T-helper 2 cell (primary cell): ENCODE results near the gene EVC2.
A peak's percentile ranks its signal among the peaks of the same experiment; 100 is the strongest.

ENCODE experiments used
- DNase-seq, 5 experiments: peaks; one replicate each; pipeline versions ENCODE4 v3.0.0 to v3.0.0-alpha.2; 2012 to 2022

The EVC2 gene

DNA sequence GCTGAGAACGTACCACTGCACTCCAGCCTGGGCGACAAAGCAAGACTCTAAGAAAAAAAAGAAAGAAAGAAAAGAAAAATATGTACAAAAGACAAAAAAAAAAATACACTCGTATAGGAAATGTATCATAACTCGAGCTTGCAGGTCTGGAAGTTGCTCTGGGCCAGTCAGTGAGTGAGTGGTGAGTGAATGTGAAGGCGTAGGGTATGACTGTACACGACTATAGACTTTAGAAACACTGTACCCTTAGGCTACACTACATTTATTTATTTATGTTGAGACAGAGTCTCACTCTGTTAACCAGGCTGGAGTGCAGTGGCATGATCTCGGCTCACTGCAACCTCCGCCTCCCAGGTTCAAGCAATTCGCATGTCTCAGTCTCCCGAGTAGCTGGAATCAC, 29.4 kb downstream of the EVC2 start:
- DNase-seq: no peak

DNA sequence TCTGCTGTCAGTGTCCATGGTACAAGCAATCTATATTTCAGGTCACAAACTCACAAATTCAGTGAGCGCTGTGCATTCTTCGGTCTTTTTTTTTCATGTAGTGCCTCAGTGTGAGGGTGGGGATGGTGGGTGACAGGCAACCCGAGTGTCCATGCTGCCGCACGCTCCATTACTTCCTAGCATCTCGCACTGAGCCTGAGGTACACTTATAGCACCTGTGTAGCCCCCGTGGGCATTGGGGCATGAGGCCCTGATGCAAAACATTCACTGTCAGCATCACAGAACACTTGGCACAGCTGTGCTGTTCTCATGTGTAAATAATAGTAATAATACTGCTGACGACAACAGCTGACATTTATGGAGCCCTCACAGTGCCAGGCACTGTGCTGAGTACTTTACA, 31.6 kb downstream of the EVC2 start:
- DNase-seq: no peak

DNA sequence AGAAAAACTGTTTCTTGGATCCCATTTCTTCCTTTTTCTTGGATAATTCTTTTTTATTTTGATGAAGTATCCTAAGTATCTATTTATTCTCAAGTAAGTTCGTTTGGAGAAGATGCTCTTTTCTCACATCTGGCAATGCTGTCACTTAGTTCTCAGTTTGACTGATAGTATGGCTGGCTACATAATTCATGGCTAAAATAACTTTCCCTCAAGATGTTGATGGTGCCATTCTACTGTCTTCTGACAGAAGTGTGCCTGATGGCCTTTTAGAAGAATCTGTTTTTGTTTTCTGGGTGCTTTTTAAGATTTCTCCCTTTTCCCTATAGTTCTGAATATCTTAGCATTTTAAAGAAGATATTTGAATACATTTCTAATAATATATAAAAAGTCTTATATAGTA, 41.6 kb downstream of the EVC2 start:
- DNase-seq: no peak

DNA sequence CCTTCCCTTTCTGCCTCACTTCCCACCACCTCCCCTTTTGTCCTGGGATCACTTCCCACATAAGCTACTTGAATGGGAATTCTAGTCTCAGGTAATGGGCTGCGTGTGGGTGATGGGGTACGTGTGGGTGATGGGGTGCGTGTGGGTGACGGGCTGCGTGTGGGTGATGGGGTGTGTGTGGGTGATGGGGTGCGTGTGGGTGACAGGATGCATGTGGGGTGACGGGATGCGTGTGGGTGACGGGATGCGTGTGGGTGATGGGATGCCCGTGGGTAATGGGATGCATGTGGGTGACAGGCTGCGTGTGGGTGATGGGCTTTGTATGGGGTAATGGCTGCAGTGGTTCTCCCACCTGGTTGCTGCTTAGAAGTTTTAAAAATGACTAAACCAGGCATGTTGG, 43.6 kb downstream of the EVC2 start:
- DNase-seq: no peak

DNA sequence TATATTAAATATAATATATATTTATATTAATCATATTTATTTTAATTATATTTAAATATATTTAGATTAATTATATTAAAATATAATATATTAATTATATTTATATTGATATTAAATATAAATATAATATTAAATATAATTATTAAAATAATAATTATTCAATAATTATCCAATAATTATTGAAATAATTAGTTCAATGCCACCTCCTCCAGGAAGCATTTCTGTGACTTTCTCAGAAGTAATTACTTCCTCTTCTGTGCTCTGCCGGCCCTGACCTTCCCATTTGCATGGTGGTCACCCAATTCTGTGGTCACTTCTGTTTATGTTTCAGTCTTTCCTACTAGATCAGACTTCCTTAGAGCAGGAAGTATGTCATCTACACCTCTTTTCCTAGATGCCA, 45.8 kb downstream of the EVC2 start:
- no peak for DNase-seq

DNA sequence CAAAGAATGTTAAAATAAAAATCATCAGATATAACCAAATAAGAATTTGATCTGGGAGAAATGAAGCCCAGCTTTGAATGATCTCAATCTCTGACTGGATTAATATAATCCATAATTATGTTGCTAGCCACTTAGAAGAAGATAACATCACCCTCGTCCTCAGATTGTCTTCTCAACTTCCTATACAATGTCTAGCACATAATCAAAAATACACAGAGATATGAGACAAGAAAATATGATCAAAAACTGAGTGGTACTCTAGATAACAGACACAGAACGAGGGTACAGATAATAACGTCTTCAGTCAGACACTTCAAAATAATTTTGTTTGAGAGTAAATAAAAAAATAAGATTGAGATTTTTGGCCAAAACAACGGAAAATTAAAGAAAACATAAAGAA, 47.1 kb downstream of the EVC2 start:
- DNase-seq: no peak

DNA sequence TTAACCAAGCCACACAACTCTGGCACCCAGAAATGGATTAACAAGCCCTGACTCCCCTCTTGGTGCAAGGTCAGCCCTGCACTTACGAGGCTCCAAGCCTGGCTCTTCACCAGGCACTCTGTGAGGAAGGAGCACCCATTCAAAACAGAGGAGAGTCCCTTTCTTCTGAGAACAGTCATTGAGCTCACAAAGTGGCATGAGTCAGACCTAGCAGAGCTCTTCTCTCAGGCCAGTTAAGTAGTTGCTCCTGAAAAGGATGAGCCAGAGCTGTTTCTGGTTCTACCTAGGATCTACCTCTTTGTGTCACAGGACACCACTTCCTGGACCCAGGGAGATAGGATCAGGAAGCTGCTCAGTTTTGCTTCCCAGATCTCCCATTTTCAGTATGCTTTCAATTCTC, 48.2 kb downstream of the EVC2 start:
- DNase-seq: no peak

DNA sequence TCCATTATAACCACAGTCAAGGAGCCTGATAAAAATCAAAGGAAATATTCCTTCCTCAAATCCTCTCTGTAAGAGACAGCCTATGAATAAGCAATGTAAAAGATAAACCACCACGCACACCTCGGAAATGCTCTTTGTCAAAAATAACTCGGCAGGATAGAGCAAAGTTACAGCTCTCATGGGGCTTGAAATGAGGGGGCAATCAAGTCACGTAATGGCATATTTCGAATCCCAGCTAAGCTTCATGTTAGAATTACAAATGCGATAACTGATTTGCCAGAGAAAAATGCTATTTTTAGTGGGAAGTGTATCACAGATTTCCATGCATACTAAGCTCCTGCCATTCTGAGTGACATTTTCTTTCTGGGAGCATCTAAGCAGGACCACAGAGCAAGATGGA, 49.4 kb downstream of the EVC2 start:
- no peak for DNase-seq

DNA sequence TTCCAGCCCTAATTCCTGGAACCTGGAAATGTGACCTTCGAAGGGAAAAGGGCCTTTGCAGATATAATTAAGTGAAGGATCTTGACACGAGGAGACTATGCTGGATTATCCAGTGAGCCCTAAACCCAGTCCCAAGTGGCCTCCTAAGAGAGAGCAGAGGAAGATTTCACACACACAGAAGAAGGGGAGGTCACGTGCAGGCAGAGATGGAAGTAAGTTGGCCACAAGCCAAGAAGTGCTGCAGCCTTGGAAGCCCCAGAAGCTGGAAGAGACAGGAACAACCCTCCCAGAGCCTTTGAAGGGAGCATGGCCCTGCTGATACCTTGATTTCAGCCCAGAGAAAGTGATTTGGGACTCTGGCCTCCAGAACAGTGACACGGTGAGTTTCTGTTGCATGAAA, 51.9 kb downstream of the EVC2 start:
- no peak for DNase-seq

DNA sequence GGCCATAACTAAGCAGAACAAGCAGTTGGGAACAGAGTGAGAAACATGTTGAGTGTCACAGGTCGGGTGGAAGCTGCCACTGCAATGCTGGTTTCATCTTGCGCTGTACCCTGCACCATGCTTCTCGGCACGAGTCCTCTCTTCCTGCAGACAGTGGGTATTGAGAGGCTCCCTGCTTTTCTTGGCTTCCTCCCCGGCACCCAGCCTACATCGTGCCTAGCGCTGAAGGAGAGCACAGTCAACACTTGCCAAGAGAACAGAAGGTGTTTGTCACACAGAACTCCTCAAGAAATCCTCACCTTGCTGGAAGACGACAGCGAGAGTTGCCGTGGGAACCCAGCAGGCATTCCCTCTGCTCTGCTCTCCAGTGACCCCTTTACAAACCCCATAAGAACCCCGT, 53.6 kb downstream of the EVC2 start:
- no peak for DNase-seq

DNA sequence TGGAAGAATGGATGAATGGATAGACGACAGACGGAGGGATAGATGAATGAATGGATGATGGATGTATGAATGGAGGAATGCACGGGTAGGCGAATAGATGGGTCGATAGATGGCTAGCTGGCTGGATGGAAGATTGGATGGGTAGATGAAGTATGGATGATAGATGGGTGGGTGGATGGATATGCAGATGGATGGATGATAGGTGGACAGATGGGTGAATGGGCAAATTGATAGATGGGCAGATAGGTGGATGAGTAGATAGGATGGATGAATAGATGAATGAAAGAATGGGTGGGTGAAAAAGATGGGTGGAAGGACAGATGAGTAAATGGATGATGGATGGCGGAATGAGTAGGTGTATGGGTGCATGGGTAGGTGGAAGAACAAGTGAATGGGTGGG, 57.3 kb downstream of the EVC2 start:
- DNase-seq: no peak

DNA sequence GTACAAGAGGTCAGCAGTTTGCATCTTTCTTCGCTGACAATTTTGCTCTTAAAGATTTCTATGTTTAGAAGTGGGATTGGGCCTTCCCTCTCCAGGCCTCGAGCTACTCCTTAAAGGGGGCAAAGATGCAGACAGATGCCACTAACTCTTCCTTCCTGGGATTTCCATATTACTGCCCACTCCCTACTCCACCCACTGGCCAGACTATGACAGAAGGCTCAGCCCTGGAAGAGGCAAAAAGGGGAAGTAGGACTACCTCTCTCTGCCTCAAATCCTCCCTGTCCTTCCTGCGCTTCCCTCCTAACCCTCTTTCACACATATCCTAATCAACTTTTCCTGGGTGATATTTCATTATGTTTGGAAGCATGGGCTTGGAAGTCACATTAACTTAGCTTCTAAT, 58.3 kb downstream of the EVC2 start:
- no peak for DNase-seq

DNA sequence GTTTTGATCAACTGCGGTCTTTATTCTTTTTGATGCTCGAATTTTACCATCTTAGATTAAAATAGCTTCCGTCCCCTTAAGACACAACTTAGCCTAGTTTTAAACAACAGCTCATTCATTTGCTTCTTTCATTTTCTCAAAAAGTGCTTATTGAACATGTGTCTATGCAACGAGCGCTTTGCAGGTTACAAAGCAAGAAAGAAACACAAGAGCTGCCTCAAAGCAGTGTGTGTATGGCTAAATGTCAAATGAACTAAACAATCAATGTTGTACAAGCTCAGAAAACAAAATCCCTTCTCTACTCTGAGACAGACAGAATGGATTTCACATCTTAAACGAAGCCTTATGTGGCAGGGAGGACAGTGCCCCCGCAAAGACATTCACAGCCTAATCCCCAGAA, 61.0 kb downstream of the EVC2 start:
- no peak for DNase-seq

DNA sequence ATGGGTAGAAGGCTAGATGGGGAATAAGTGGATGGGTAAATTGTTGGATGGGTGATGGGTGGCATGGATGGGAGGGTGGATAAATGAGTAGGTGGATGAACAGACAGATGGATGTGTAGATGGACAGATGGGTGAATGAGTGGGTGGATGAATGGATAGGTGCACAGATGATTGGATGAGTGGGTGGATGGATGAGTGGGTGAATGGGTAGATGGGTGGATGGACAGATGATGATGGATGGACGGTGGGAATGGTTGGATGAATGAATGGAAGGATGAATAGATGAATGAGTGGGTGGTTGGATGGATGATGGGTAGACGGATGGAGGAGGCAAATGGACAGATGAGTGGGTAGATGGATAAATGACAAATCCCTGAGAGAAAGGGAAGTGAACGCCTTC, 68.3 kb downstream of the EVC2 start:
- DNase-seq: no peak

DNA sequence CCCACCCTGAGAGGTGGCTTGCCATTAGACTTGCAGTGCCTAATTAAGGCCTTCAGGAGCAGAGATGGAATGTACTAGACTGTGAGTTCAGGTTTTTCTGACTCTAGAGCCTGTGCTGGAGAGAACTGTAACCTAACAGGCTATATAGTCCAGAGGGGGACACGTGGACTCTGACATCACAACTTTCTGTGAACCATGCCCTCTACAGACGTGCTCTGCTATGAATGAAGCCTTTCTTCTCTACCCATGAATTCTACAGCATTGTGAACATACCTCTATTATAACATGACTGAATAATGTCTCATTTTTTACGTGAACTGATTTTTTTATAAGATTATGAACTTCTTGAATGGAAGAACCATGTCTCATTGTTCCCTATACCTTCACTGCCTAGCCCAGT, 68.8 kb downstream of the EVC2 start:
- no peak for DNase-seq

DNA sequence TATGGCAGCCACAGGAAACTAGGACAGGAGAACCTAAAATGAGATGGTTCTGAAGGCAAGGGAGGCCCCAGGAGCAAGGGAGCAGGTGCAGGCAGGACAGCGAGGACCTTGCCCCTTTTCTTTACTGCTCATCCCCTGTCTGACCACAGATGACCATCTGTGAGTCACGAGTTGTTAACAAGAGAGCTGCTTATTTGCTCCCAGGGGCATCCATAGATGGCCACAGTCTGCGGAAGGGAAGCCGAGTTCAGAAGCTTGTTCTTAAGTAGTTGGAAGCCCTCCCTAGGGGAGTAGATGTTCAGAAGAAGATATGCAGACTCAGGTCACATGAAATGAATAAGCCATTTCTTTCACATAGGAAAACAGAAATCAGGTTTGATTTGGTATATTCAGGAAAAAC, 69.4 kb downstream of the EVC2 start:
- no peak for DNase-seq

DNA sequence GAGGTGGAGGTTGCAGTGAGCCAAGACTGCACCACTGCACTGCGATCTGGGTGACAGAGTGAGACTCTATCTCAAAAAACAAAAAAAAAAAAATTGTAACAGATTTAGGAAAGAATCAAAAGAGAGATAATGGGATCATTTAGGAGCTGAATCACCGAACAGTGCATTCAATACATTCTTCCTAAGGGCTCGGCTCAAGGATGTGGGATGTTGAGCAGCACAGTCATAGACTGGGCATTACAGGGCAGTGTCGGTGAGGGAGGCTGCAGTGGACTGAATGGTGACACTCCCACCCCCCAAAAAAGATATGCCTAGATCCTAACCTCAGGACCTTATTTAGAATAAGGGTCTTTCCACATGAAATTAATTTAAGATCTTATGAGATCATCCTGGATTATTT, 70.0 kb downstream of the EVC2 start:
- no peak for DNase-seq

DNA sequence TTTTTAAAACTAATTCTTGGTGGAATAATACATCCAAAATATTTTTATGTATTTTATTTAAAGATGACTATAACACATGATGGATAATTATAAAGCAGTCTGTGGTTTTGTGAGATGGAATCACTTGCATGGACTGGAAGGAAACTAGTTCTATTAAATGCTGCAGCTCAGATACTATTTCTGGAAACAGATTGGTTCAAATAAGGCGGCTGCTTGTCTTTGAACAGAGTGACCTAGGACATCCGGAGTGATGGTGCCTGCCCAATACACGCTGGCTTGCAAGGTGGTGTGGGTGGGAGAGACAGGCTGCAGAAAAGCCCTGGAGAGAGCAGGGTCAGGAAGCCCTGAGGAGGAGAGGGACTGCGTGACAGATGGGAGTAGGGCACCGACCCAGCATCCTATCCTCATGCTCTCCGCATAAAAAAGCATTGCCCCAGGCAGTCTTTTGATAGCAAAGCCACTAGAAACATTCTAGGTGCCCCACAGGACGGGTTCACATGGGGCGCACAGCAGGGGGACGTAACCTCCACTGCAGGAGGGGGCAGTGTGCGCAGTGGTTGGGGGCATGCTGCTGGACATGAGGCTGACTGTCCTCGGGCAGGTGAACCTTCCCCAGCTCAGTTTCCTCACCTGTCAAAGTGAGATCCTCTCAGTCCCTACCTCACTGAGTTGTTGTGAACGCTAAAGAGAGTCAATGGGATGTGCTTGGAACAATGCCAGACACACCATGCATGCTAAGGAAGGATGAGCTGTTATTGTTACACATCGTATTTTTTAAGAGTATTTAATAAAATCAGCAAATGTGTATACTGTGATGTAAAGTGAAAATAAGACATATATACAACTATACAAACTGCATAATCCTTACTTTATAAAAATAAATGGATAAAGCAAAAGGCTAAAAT, 71.3 kb downstream of the EVC2 start:
- DNase-seq: no peak

DNA sequence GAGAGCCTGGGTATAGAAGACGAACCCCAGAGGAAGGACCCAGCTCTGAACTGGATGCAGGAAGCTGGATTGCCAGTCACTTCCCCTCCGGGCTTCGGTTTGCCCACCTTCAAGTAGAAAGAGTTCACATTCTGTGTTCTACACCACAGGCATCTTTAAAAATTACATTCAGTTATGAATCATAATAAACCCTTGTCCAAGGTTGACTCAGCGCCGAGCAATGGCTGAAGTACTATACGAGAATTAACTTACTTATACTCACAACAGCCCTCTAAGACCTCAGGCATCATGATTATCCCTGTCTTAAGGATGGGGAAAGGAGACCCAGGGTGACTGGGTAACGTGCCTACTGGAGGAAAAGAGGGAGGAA, 72.5 kb downstream of the EVC2 start:
- DNase-seq: peak in 1 of 5 experiments; percentile 23

DNA sequence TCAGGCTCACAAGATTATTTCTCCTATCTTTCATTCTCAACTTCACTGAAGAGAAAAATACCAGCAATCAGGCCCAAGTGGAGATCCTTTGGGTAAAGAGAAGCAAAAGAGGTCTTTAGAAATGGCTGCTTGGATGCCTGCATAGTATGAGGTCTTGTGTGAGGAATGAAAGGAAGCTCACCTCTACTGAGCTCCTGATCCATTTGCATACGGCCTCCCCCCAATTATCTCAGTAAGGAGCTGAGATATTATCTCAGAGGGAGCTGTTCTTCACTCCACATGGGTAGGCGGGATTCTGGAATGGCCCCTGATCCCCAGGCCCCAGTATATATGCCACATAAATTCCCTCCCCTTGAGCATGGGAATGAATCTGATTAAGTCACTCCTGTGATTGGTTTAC, 75.8 kb downstream of the EVC2 start:
- no peak for DNase-seq

DNA sequence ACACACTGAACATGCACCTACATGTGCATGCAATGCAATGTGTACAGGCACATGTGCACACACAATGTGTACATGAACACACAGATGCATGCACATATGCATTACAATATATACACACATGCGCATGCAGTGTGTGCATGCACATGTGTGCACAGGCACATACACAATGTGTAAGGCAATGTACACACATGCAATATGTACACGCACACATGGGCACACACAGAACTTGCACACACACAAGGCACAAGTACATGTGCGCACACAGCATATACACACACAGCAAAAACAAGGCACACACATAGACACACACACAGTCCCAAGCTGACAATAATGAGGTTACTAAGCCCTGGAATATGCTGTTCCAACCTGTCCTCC, 76.3 kb downstream of the EVC2 start:
- DNase-seq: no peak

DNA sequence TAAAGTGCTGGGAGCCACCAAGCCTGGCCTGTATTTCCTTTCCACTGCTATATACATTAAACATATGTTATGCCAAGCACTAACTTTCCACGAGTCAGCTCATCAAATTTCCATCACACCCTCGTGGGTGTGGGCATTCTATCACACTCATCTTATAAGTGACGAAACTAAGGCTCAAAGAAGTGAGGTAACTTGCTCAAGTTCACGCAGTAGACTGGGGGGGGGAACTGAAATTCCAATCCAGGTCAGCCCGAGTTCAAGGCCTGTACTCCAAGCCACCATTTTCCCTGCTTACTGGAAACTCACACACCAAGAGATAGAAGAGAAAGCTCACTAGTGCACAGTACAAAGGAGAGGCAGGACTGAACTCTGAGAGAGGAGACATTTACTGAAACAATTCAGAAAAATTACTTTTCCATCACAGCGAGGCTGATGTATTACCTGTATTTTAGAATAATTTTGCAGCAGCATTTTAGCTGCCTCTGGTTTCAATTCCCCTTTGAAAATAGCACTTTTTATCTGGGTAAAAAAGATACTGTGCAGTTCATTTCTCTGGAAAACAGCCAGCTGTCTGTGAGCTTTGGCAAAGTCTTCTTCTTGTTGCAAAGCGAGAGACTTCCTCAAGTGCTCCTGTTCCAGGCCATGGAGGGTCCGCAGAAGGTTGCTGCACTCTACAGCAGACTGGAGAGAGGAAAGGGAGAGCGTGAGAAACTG, 76.8 kb downstream of the EVC2 start:
- DNase-seq: no peak

DNA sequence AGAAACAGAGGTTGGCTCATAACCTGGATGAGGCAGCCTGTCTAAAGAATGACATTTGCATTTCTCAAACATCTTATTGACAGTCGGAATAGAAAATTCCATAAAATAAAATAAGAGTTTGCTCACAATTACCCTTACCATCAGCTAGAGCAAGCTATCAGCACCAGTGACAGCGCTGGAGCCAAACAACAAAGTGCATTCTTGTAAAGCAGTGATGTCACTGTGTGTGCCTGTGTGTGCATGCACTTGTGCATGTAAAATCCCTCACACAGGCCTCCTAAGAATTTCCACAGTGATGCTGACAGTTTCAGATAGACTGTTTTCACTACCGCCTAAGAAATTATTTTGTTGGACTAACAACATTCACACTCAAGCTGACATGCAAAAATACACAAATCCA, 77.6 kb downstream of the EVC2 start:
- no peak for DNase-seq

DNA sequence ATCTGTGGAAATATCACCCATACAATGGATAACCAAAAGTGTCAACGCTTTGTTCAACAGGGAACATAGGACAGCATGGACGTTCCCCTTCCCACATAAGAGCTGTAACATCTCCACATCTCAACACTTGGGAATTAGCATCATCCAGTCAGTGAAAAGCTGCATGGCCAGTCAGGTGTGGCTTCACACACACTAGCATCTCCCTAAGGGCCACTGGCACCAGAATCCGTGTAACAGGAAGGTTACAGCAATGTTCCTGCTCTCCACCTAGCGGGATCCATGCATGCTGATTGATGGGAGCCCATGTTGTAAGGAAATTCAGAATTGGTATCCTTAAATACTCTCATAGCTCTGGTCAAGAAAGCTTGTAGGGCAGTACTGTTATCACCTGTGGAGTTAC, 78.8 kb downstream of the EVC2 start:
- DNase-seq: no peak

DNA sequence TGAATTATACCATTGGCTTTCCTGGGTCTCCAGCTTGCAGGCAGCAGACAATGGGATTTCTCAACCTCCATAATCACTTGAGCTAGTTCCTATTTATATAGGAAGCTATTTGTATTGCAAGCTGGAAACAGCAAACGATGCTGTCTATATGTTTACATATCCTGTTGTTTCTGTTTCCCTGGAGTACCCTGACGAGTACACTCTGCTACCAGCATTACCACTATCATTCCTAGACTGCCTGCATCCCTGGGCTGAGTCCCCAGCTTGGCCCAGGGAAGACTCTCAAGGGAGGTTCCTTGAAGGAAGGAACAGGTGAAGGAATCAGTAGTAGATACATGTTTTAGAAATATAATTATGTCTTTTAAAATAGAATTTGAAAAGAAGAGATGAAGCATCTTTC, 81.4 kb downstream of the EVC2 start:
- DNase-seq: no peak
